ENCODE data around the gene GALNT14. TPM values are rescaled to one million over a fixed set of nuclear protein-coding genes. Genes with fewer than 3 reads are reported as not detected.

Gene GALNT14
- total RNA-seq, 1 donor from 2014 or later: 14.4 TPM

DNA sequence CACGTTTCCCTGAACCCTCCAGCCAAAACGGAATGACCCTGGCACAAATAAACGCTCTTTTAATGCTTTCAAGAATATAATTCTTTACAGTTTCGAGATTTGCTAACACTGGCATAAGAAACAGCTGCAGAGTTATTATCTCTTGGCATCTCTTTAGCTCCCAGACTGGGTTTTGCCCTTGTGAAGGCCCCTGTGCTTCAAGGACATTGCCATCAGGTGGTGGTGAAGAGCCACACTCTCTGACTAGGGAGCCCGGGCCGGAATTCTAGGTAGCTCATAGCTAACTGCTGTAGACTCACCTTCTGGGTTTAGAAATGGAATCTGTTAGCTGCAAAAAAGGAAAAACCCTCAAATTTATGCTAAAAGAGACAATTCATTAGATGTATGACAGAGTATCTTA lies 13.3 kb upstream of the GALNT14 start:
- no peaks in the 10 kb centered on the region for H3K9me3 Mint-ChIP-seq (ENCODE audit: unreplicated experiment)
- no peak for DNase-seq
- no peak overlapping the region for H3K27ac Mint-ChIP-seq (ENCODE audit: unreplicated experiment)
- TF ChIP-seq, protein P1, sequence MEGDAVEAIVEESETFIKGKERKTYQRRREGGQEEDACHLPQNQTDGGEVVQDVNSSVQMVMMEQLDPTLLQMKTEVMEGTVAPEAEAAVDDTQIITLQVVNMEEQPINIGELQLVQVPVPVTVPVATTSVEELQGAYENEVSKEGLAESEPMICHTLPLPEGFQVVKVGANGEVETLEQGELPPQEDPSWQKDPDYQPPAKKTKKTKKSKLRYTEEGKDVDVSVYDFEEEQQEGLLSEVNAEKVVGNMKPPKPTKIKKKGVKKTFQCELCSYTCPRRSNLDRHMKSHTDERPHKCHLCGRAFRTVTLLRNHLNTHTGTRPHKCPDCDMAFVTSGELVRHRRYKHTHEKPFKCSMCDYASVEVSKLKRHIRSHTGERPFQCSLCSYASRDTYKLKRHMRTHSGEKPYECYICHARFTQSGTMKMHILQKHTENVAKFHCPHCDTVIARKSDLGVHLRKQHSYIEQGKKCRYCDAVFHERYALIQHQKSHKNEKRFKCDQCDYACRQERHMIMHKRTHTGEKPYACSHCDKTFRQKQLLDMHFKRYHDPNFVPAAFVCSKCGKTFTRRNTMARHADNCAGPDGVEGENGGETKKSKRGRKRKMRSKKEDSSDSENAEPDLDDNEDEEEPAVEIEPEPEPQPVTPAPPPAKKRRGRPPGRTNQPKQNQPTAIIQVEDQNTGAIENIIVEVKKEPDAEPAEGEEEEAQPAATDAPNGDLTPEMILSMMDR (IDR thresholded peaks at IDR 0.05; ENCODE audit: partially characterized antibody, unreplicated experiment): no peak
- H3K4me3 Mint-ChIP-seq (ENCODE audit: unreplicated experiment): no peak overlapping the region
- H3K4me1 Mint-ChIP-seq (ENCODE audit: low read depth, unreplicated experiment): peaks cover 7% of the 10 kb centered on the region
- no peaks in the 10 kb centered on the region for H3K36me3 Mint-ChIP-seq (ENCODE audit: unreplicated experiment)
- H3K27me3 Mint-ChIP-seq (ENCODE audit: unreplicated experiment): peaks cover 4% of the 10 kb centered on the region

DNA sequence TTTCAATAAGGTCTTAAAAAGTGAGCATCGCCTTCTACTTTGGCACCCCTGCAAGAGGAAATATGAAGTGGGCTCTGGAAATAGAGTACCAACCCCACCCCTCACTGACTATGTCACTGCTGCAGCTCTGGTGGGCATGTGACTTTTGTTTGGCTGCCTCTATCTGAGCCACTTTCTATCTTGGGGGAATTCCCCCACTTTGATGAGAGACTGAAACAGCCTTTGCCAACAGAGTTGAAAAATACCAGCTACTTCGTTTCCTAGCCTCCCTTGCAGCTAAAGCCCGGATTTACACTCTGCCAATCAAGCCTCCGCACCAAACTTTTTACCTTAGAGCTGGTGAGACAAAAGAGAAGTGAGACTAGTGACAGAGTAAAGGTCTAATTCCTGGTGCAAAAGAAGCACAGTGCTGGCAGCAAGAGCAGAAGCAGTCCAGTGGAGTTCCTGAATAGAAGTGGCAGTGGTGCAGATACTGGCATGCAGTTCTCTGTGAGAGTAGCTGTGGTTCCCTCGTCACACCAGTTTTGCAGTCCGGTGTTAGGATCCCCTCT lies 12.0 kb upstream of the GALNT14 start:
- TF ChIP-seq, protein P1 (IDR thresholded peaks at IDR 0.05; ENCODE audit: partially characterized antibody, unreplicated experiment): no peak
- no peaks in the 10 kb centered on the region for H3K9me3 Mint-ChIP-seq (ENCODE audit: unreplicated experiment)
- H3K27ac Mint-ChIP-seq (ENCODE audit: unreplicated experiment): no peak overlapping the region
- peaks cover 6% of the 10 kb centered on the region for H3K27me3 Mint-ChIP-seq (ENCODE audit: unreplicated experiment)
- no peak overlapping the region for H3K4me3 Mint-ChIP-seq (ENCODE audit: unreplicated experiment)
- peaks cover 10% of the 10 kb centered on the region for H3K4me1 Mint-ChIP-seq (ENCODE audit: low read depth, unreplicated experiment)
- DNase-seq: no peak
- no peaks in the 10 kb centered on the region for H3K36me3 Mint-ChIP-seq (ENCODE audit: unreplicated experiment)

DNA sequence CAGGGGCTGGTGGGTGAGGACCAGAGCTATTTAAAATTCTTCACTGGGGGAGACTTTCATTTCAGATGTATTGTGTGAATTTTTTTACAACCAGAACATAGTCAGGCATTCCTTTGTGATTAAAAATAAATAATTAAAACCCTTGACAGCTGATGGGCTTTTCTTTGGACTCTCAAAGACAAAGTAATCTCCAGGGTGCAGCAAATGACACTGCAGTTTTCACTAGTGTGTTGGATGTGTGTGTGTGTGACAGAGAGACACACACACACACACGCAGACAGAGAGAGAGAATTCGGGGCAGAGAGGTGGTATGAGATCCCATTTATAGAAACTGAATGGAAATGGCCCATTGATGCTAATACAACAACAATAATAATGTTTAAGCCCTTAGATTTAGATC lies 10.3 kb upstream of the GALNT14 start:
- Mint-ChIP-seq H3K4me1 (ENCODE audit: low read depth, unreplicated experiment) (peaks cover 12% of the 10 kb centered on the region), H3K4me3 (ENCODE audit: unreplicated experiment) (no peak overlapping the region)

DNA sequence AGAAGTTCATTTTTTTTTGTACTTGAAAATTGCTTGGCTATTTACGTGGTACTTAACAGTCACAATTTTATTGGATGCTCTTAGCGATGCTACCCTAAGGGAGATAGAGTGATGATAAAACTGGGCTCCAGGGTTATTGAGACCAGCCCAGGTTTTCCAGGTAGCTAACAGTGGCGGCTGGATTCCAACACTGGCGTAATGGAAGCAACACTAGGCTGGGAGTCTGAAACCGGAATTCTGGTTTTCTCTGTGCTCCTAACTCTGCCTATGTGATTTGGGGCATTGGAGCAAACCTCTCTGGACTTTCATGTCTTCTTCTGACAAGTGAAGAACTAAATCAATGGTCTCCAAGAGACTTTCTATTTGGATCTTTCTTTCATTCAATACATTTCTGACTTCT lies 9.4 kb upstream of the GALNT14 start:
- TF ChIP-seq, protein P1 (IDR thresholded peaks at IDR 0.05; ENCODE audit: partially characterized antibody, unreplicated experiment): no peak
- Mint-ChIP-seq H3K4me3 (ENCODE audit: unreplicated experiment) (no peak overlapping the region), H3K4me1 (ENCODE audit: low read depth, unreplicated experiment) (peaks cover 12% of the 10 kb centered on the region), H3K9me3 (ENCODE audit: unreplicated experiment) (no peaks in the 10 kb centered on the region), H3K27ac (ENCODE audit: unreplicated experiment) (no peak overlapping the region), H3K36me3 (ENCODE audit: unreplicated experiment) (no peaks in the 10 kb centered on the region), H3K27me3 (ENCODE audit: unreplicated experiment) (peaks cover 4% of the 10 kb centered on the region)
- DNase-seq: no peak

More for the DNA sequence above, 10.3 kb upstream of the GALNT14 start:
- no peaks in the 10 kb centered on the region for H3K36me3 Mint-ChIP-seq (ENCODE audit: unreplicated experiment)
- no peaks in the 10 kb centered on the region for H3K9me3 Mint-ChIP-seq (ENCODE audit: unreplicated experiment)
- peaks cover 4% of the 10 kb centered on the region for H3K27me3 Mint-ChIP-seq (ENCODE audit: unreplicated experiment)
- DNase-seq: no peak
- TF ChIP-seq, protein P1 (IDR thresholded peaks at IDR 0.05; ENCODE audit: partially characterized antibody, unreplicated experiment): no peak
- H3K27ac Mint-ChIP-seq (ENCODE audit: unreplicated experiment): no peak overlapping the region

DNA sequence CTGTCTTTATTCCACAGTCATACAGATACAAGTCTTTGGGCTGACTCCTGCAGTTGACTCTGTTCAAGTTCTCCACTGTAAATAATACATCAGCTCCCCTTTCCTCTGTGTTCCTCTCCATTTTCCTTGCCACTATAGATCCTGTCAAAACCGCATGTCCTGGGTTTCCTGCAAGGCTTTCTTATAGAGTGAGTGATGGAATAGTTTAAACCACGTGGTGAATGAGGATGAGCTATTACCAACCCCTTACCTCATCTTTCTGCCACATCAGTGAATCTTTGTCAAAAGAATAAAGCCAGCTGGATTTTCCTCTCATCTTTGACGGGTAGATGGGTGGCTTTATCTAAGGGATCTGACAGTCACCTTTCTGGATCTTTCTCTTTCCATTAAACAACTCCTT lies 3.9 kb upstream of the GALNT14 start:
- H3K4me1 Mint-ChIP-seq (ENCODE audit: low read depth, unreplicated experiment): peaks cover 17% of the 10 kb centered on the region
- H3K9me3 Mint-ChIP-seq (ENCODE audit: unreplicated experiment): peaks cover 4% of the 10 kb centered on the region
- no peaks in the 10 kb centered on the region for H3K36me3 Mint-ChIP-seq (ENCODE audit: unreplicated experiment)
- H3K27me3 Mint-ChIP-seq (ENCODE audit: unreplicated experiment): peaks cover 3% of the 10 kb centered on the region
- H3K27ac Mint-ChIP-seq (ENCODE audit: unreplicated experiment): no peak overlapping the region
- TF ChIP-seq, protein P1 (IDR thresholded peaks at IDR 0.05; ENCODE audit: partially characterized antibody, unreplicated experiment): no peak
- no peak overlapping the region for H3K4me3 Mint-ChIP-seq (ENCODE audit: unreplicated experiment)
- no peak for DNase-seq

Measured in glutamatergic neuron (in vitro differentiated cells).